Bronchial epithelial cell (primary cell): ENCODE results near the gene CFAP46. TPM values are rescaled to one million over a fixed set of nuclear protein-coding genes. Genes with fewer than 3 reads are reported as not detected.
A peak's percentile ranks its signal among the peaks of the same experiment; 100 is the strongest.

Experiments
- DNase-seq: peaks from one replicate; pipeline ENCODE4 v3.0.0-alpha.2; 2010; ENCODE audit warnings: low read depth
- FAIRE-seq: peaks from 2 replicates; lab custom pipeline; 2011; peaks lifted over from hg19 to GRCh38; lab: Jason Lieb, UNC
- H3K27me3 ChIP-seq: 2 replicates; pipeline ENCODE4 v1.5.1; 2011; ENCODE audit warnings: low read length; ENCODE audit not compliant: control insufficient read depth, insufficient read depth
- H3K36me3 ChIP-seq: 2 replicates; pipeline ENCODE4 v1.5.1; 2011; ENCODE audit warnings: low read length; ENCODE audit not compliant: control insufficient read depth, insufficient read depth
- H3K4me3 ChIP-seq: 2 replicates; pipeline ENCODE4 v1.5.1; 2011; ENCODE audit warnings: mild to moderate bottlenecking, low read depth, low read length, control low read depth
- CTCF ChIP-seq: IDR thresholded peaks from 2 replicates; pipeline ENCODE4 v1.5.1; 2011; ENCODE audit warnings: mild to moderate bottlenecking, moderate library complexity, low read length, control low read depth, inconsistent platforms; ENCODE audit not compliant: insufficient read depth, severe bottlenecking
- total RNA-seq: library from RNA; depleted of rRNA; stranded (reverse); fragments of >200 nt; gene quantifications from 2 replicates; pipeline ENCODE4 v1.2.1, GENCODE V29; 2014

CFAP46 gene
- 0.26 and 0.38 TPM in 2 replicates for total RNA-seq

GRCh38 chr10:132942101-132943057 lies at the start of gene CFAP46:
TSS of gene CFAP46 (minus strand) at chr10:132942570. CDS start at chr10:132942484, 86 bp downstream.
- H3K36me3 ChIP-seq: no peaks in the 10 kb centered on the region
- H3K27me3 ChIP-seq: no peaks in the 10 kb centered on the region
- peak within 1 kb of the TSS; percentile 41 for H3K4me3 ChIP-seq
- FAIRE-seq: no peak
- TF ChIP-seq CTCF: no peak
- no peak for DNase-seq

- Histone ChIP-seq H3K36me3 (no peaks in the 10 kb centered on the region), H3K27me3 (no peaks in the 10 kb centered on the region), H3K4me3 (no peak overlapping the region)
- FAIRE-seq (no peak), DNase-seq (no peak)
- no peak for TF ChIP-seq CTCF
These were observed 49.5 kb upstream of the CFAP46 start for GRCh38 chr10:132991706-132992432.

- DNase-seq (no peak), FAIRE-seq (no peak)
- H3K27me3 ChIP-seq: no peaks in the 10 kb centered on the region
- H3K36me3 ChIP-seq: no peaks in the 10 kb centered on the region
- H3K4me3 ChIP-seq: no peak overlapping the region
- TF ChIP-seq CTCF: no peak
These were observed 48.5 kb upstream of the CFAP46 start for GRCh38 chr10:132990684-132991545.

GRCh38 chr10:132989476-132990415 lies 47.4 kb upstream of the CFAP46 start:
- no peaks in the 10 kb centered on the region for H3K36me3 ChIP-seq
- FAIRE-seq (peak; percentile 7), DNase-seq (no peak)
- H3K4me3 ChIP-seq: no peak overlapping the region
- H3K27me3 ChIP-seq: no peaks in the 10 kb centered on the region
- no peak for TF ChIP-seq CTCF

- Histone ChIP-seq H3K36me3 (no peaks in the 10 kb centered on the region), H3K27me3 (no peaks in the 10 kb centered on the region), H3K4me3 (no peak overlapping the region)
- DNase-seq (no peak), FAIRE-seq (no peak)
- TF ChIP-seq CTCF: no peak
These were observed 46.6 kb upstream of the CFAP46 start for GRCh38 chr10:132988988-132989387.
